SK-N-SH (cell line): ENCODE data around the gene GRM7. TPM values are rescaled to one million over a fixed set of nuclear protein-coding genes. Genes with fewer than 3 reads are reported as not detected.

Experiments used
- CTCF ChIA-PET: fragments of 300-600, 350-600 bp; formaldehyde crosslinking; extraction: SDS; loops from one replicate; lab custom pipeline; 2021; lab: Yijun Ruan, JAX
- POLR2A ChIA-PET: fragments of 350-600 bp; sonication (Branson Sonifier 250); formaldehyde crosslinking; extraction: SDS; loops from one replicate; lab custom pipeline; 2020; ENCODE audit warnings: antibody characterized with exemption, inconsistent platforms; lab: Yijun Ruan, JAX
- DNase-seq: peaks from one replicate; pipeline ENCODE4 v3.0.0; 2012
- H2AFZ ChIP-seq: fragments of 200-600 bp; sonication (generic); 2 replicates; pipeline ENCODE4 v1.8.1; 2016; ENCODE audit warnings: antibody characterized with exemption, mild to moderate bottlenecking, low read depth
- H3F3A ChIP-seq: fragments of 200-600 bp; sonication (generic); replicated peaks from 2 replicates; pipeline ENCODE3; 2016; ENCODE audit warnings: antibody characterized with exemption, mild to moderate bottlenecking; ENCODE audit not compliant: insufficient read depth
- H3K27ac ChIP-seq, 2 experiments: fragments of 200-500 bp in 1 of 2; fragments of 200-600 bp in 1 of 2; sonication (Bioruptor generic) in 1 of 2; sonication (generic), shearing (Covaris generic) in 1 of 2; 2 replicates each; pipeline versions ENCODE4 v1.5.1 to v1.6.1; 2014 to 2016; ENCODE audit warnings: low read depth in 2 of 2, inconsistent platforms in 1 of 2, low read length in 1 of 2, mild to moderate bottlenecking in 1 of 2, mixed read lengths in 1 of 2
- H3K27me3 ChIP-seq: fragments of 200-600 bp; sonication (generic), shearing (Covaris generic); 2 replicates; pipeline ENCODE4 v1.6.1; 2016; ENCODE audit warnings: mixed run types; ENCODE audit not compliant: insufficient read depth
- H3K36me3 ChIP-seq, 2 experiments: fragments of 200-500 bp in 1 of 2; fragments of 200-600 bp in 1 of 2; sonication (Bioruptor generic) in 1 of 2; sonication (generic) in 1 of 2; replicated peaks in 1 of 2; 2 replicates each; pipeline versions ENCODE3 to v1.5.1; 2014 to 2016; ENCODE audit warnings: low read length in 1 of 2, mild to moderate bottlenecking in 1 of 2; ENCODE audit not compliant: insufficient read depth in 2 of 2, control insufficient read depth in 1 of 2
- H3K4me1 ChIP-seq, 2 experiments: fragments of 200-500 bp in 1 of 2; fragments of 200-600 bp in 1 of 2; sonication (Bioruptor generic) in 1 of 2; sonication (generic), shearing (Covaris generic) in 1 of 2; 2 replicates each; pipeline versions ENCODE4 v1.5.1 to v1.6.1; 2014 to 2016; ENCODE audit warnings: low read depth in 1 of 2, low read length in 1 of 2, mixed run types in 1 of 2; ENCODE audit not compliant: insufficient read depth in 2 of 2, control insufficient read depth in 1 of 2
- H3K4me2 ChIP-seq: fragments of 200-600 bp; sonication (generic), shearing (Covaris generic); 2 replicates; pipeline ENCODE4 v1.6.1; 2017; ENCODE audit warnings: mixed run types
- H3K4me3 ChIP-seq, 2 experiments: fragments of 200-500 bp in 1 of 2; fragments of 200-600 bp in 1 of 2; sonication (Bioruptor generic) in 1 of 2; sonication (generic), shearing (Covaris generic) in 1 of 2; 2 replicates each; pipeline versions ENCODE4 v1.5.1 to v1.8.1; 2014 to 2016; ENCODE audit warnings: low read depth in 2 of 2, inconsistent platforms in 1 of 2, low read length in 1 of 2, mild to moderate bottlenecking in 1 of 2, mixed read lengths in 1 of 2, moderate library complexity in 1 of 2
- H3K79me2 ChIP-seq: fragments of 200-600 bp; sonication (generic); 2 replicates; pipeline ENCODE4 v1.8.1; 2017; ENCODE audit warnings: mild to moderate bottlenecking; ENCODE audit not compliant: insufficient read depth
- H3K9ac ChIP-seq: fragments of 200-600 bp; sonication (generic); 2 replicates; pipeline ENCODE4 v1.6.1; 2017; ENCODE audit warnings: mixed run types
- H3K9me2 ChIP-seq: fragments of 200-600 bp; sonication (generic); 2 replicates; pipeline ENCODE4 v1.6.1; 2017; ENCODE audit warnings: mixed run types
- H3K9me3 ChIP-seq: fragments of 200-600 bp; sonication (generic); 2 replicates; pipeline ENCODE4 v1.6.1; 2017; ENCODE audit warnings: mixed run types, mild to moderate bottlenecking, moderate library complexity
- H4K20me1 ChIP-seq: fragments of 200-600 bp; sonication (generic); 2 replicates; pipeline ENCODE4 v1.6.1; 2017; ENCODE audit warnings: mild to moderate bottlenecking, mixed run types; ENCODE audit not compliant: insufficient read depth
- ELF1 ChIP-seq: IDR thresholded peaks from 2 replicates; pipeline ENCODE4 v1.4.0; 2012
- EZH2phosphoT487 ChIP-seq: fragments of 200-600 bp; sonication (generic); IDR thresholded peaks from 2 replicates; pipeline ENCODE4 v1.6.1; 2017; ENCODE audit warnings: low read depth, mixed run types, mild to moderate bottlenecking, antibody characterized with exemption, moderate library complexity, borderline replicate concordance
- FOSL2 ChIP-seq: IDR thresholded peaks from 2 replicates; pipeline ENCODE4 v1.4.0; 2012; ENCODE audit warnings: low read depth, mild to moderate bottlenecking, moderate library complexity, borderline replicate concordance
- FOXJ3 ChIP-seq: sonication (generic); formaldehyde crosslinking; IDR thresholded peaks from 2 replicates; pipeline ENCODE4 v1.5.1; 2020; ENCODE audit warnings: mild to moderate bottlenecking, missing genetic modification reagents
- GATA2 ChIP-seq: sonication (generic); formaldehyde crosslinking; IDR thresholded peaks from 2 replicates; pipeline ENCODE4 v1.5.0; 2020; ENCODE audit warnings: mild to moderate bottlenecking, missing genetic modification reagents
- JUND ChIP-seq: IDR thresholded peaks from 2 replicates; pipeline ENCODE4 v1.4.0; 2012
- MXI1 ChIP-seq: IDR thresholded peaks from 2 replicates; pipeline ENCODE4 v1.6.1; 2012; ENCODE audit warnings: mild to moderate bottlenecking, low read depth, low read length, improper control_type of control experiment
- NFIC ChIP-seq: IDR thresholded peaks from 2 replicates; pipeline ENCODE4 v1.4.0; 2012; ENCODE audit warnings: borderline replicate concordance
- POLR2AphosphoS5 ChIP-seq: IDR thresholded peaks from 2 replicates; pipeline ENCODE4 v1.6.1; 2012; ENCODE audit warnings: low read depth, low read length
- RAD21 ChIP-seq: IDR thresholded peaks from 2 replicates; pipeline ENCODE4 v1.6.1; 2012; ENCODE audit warnings: mild to moderate bottlenecking, low read length
- RCOR1 ChIP-seq: fragments of 150-350 bp; IDR thresholded peaks from 2 replicates; pipeline ENCODE4 v1.6.1; 2017; ENCODE audit warnings: antibody characterized with exemption, low read length
- RFX5 ChIP-seq: IDR thresholded peaks from 2 replicates; pipeline ENCODE4 v1.6.1; 2012; ENCODE audit warnings: mild to moderate bottlenecking, improper control_type of control experiment, low read length
- RXRA ChIP-seq: IDR thresholded peaks from 2 replicates; pipeline ENCODE4 v1.4.0; 2012; ENCODE audit warnings: low read depth, mild to moderate bottlenecking, borderline replicate concordance
- SMC3 ChIP-seq: IDR thresholded peaks from 2 replicates; pipeline ENCODE4 v1.6.1; 2012; ENCODE audit warnings: low read depth, low read length, improper control_type of control experiment
- TAF1 ChIP-seq: IDR thresholded peaks from 2 replicates; pipeline ENCODE4 v1.6.1; 2012; ENCODE audit warnings: low read depth, mild to moderate bottlenecking, low read length, moderate library complexity, borderline replicate concordance
- TEAD4 ChIP-seq: IDR thresholded peaks from 2 replicates; pipeline ENCODE4 v1.4.0; 2012; ENCODE audit warnings: mild to moderate bottlenecking, borderline replicate concordance; ENCODE audit not compliant: insufficient read depth
- YY1 ChIP-seq: IDR thresholded peaks from 2 replicates; pipeline ENCODE4 v1.4.0; 2012; ENCODE audit warnings: low read depth, mild to moderate bottlenecking
- WGBS: methylation state at CpG from one replicate; pipeline ENCODE4 v1.1.6; 2017; ENCODE audit warnings: low lambda C conversion rate; 5-methylcytosine and 5-hydroxymethylcytosine counted together
- polyA plus RNA-seq, 3 experiments: library from polyadenylated mRNA; depleted of rRNA; stranded (reverse); fragments of >200 nt; gene quantifications; 2 replicates each; pipeline ENCODE4 v1.2.3, GENCODE V29; 2012
- TF ChIP-seq, protein P1 (sequence below): fragments of 150-350 bp; IDR thresholded peaks from 2 replicates; pipeline ENCODE4 v1.6.1; 2017; ENCODE audit warnings: antibody characterized with exemption, low read length, low read depth, borderline replicate concordance
- TF ChIP-seq, protein P2 (sequence below): IDR thresholded peaks from 2 replicates; pipeline ENCODE4; 2012
- TF ChIP-seq, protein P3 (sequence below): fragments of 150-350 bp; IDR thresholded peaks from 2 replicates; pipeline ENCODE4 v1.6.1; 2016; ENCODE audit warnings: mild to moderate bottlenecking, low read depth, low read length
- TF ChIP-seq, protein P4 (sequence below): IDR thresholded peaks from 2 replicates; pipeline ENCODE4 v1.4.0; 2012; ENCODE audit warnings: low read depth

The GRM7 gene
- polyA plus RNA-seq, 1 of the 3 experiments (the other 2 are of a cell fraction), result 0.03 TPM

DNA sequence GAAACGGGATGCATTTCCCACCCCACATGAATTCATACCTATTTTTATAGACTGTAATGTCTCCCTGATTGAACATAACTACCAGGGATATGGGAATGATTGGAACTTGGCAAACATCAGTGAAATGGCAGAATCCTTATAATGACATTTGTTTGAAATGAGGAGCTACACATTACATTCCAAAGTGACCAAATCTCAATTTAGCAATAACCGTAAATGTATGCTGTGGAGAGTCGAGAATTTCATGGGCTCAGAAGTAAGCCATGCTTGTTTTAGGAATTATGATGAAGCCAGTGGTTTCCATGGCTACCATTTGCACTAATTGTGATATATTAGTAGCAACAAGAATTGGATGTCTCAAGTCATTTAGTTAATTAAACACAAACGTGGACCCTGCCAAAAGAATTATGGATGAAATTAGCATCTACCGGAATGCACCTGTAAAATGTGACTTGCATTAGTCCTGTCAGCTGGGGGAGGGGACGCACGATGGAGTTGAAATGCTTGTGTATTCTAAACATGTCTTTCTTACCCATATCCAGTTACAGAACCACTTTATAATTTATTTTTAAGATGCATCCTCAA lies 760.2 kb downstream of the GRM7 start:
- TF ChIP-seq RFX5, result no peak
- no peak for TF ChIP-seq SMC3
- TF ChIP-seq POLR2AphosphoS5, result no peak
- TF ChIP-seq, protein P1, sequence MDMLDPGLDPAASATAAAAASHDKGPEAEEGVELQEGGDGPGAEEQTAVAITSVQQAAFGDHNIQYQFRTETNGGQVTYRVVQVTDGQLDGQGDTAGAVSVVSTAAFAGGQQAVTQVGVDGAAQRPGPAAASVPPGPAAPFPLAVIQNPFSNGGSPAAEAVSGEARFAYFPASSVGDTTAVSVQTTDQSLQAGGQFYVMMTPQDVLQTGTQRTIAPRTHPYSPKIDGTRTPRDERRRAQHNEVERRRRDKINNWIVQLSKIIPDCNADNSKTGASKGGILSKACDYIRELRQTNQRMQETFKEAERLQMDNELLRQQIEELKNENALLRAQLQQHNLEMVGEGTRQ, result no peak
- TF ChIP-seq RXRA, result no peak
- TF ChIP-seq, protein P2, sequence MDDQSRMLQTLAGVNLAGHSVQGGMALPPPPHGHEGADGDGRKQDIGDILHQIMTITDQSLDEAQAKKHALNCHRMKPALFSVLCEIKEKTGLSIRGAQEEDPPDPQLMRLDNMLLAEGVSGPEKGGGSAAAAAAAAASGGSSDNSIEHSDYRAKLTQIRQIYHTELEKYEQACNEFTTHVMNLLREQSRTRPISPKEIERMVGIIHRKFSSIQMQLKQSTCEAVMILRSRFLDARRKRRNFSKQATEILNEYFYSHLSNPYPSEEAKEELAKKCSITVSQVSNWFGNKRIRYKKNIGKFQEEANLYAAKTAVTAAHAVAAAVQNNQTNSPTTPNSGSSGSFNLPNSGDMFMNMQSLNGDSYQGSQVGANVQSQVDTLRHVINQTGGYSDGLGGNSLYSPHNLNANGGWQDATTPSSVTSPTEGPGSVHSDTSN, result no peak
- TF ChIP-seq, protein P3, sequence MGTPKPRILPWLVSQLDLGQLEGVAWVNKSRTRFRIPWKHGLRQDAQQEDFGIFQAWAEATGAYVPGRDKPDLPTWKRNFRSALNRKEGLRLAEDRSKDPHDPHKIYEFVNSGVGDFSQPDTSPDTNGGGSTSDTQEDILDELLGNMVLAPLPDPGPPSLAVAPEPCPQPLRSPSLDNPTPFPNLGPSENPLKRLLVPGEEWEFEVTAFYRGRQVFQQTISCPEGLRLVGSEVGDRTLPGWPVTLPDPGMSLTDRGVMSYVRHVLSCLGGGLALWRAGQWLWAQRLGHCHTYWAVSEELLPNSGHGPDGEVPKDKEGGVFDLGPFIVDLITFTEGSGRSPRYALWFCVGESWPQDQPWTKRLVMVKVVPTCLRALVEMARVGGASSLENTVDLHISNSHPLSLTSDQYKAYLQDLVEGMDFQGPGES, result no peak
- no peak for TF ChIP-seq RCOR1
- TF ChIP-seq RAD21, result no peak
- TF ChIP-seq NFIC, result no peak
- ChIA-PET CTCF (interaction anchor here (1.0 kb wide), 1 partner anchor 13 kb away, joined by 4 read pairs; no protein-coding TSS in a partner anchor), POLR2A (no interaction called here)
- no peaks in the 10 kb centered on the region for H4K20me1 ChIP-seq
- no peak overlapping the region for H3K4me3 ChIP-seq
- H3K9me3 ChIP-seq, result no peaks in the 10 kb centered on the region
- no peak overlapping the region for H2AFZ ChIP-seq
- no peaks in the 10 kb centered on the region for H3K9me2 ChIP-seq
- H3K4me1 ChIP-seq, result no peaks in the 10 kb centered on the region
- H3K4me2 ChIP-seq, result no peak overlapping the region
- no peaks in the 10 kb centered on the region for H3F3A ChIP-seq
- WGBS, result 47% methylated on average over 7 of the region's 7 CpGs
- H3K9ac ChIP-seq, result no peak overlapping the region
- H3K27ac ChIP-seq, result no peak overlapping the region
- DNase-seq, result no peak
- no peaks in the 10 kb centered on the region for H3K79me2 ChIP-seq
- H3K27me3 ChIP-seq, result no peaks in the 10 kb centered on the region
- H3K36me3 ChIP-seq, result no peaks in the 10 kb centered on the region

DNA sequence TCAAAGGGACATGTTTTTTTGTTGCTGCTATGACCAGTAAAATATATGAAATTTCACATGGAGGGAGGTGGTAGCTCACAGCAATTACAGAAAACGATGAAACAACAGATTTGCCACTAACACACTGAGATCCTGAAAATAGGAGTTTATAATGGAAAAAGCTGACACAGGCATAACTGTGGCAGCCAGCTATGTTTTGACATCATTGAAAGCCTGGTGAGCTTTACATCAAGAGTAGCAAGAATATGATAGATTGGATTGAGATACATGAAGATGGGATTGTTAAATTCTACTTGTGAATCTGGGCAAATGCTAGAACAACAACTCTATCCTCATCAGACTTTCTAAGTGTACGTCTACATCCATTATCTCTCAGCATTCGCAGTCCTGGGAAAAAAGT lies 760.7 kb downstream of the GRM7 start:
- no peak overlapping the region for H3K9ac ChIP-seq
- no peaks in the 10 kb centered on the region for H3K79me2 ChIP-seq
- no peak overlapping the region for H3K4me2 ChIP-seq
- no peak overlapping the region for H3K27ac ChIP-seq
- WGBS, result 56% methylated on average over 3 of the region's 3 CpGs
- no peaks in the 10 kb centered on the region for H3K36me3 ChIP-seq
- no peaks in the 10 kb centered on the region for H3K27me3 ChIP-seq
- no peak overlapping the region for H2AFZ ChIP-seq
- no peaks in the 10 kb centered on the region for H3K9me2 ChIP-seq
- H4K20me1 ChIP-seq, result no peaks in the 10 kb centered on the region
- no peaks in the 10 kb centered on the region for H3F3A ChIP-seq
- ChIA-PET POLR2A (no interaction called here), CTCF (no interaction called here)
- no peaks in the 10 kb centered on the region for H3K9me3 ChIP-seq
- no peak for TF ChIP-seq POLR2AphosphoS5
- TF ChIP-seq YY1, result no peak
- TF ChIP-seq, protein P2, result no peak
- no peak for TF ChIP-seq EZH2phosphoT487
- no peak for TF ChIP-seq JUND
- no peak for TF ChIP-seq ELF1
- no peak for TF ChIP-seq MXI1
- TF ChIP-seq TEAD4, result no peak
- no peak for TF ChIP-seq SMC3
- no peak for TF ChIP-seq TAF1
- no peak for TF ChIP-seq FOXJ3
- TF ChIP-seq FOSL2, result no peak
- TF ChIP-seq, protein P4, sequence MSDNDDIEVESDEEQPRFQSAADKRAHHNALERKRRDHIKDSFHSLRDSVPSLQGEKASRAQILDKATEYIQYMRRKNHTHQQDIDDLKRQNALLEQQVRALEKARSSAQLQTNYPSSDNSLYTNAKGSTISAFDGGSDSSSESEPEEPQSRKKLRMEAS, result no peak
- no peak for TF ChIP-seq GATA2 (CRISPR knock-in tag)
- no peak for TF ChIP-seq NFIC
- TF ChIP-seq, protein P1, result no peak
- H3K4me1 ChIP-seq, result no peaks in the 10 kb centered on the region
- no peak for DNase-seq
- H3K4me3 ChIP-seq, result no peak overlapping the region
